GM13976 (cell line): ENCODE results near the gene PEF1.

Source experiments
- DNase-seq: peaks from one replicate; pipeline ENCODE4 v3.0.0; 2012; ENCODE audit warnings: low spot score
- CTCF ChIP-seq: IDR thresholded peaks from 2 replicates; pipeline ENCODE4 v1.5.1; 2012; ENCODE audit warnings: borderline replicate concordance, mild to moderate bottlenecking; ENCODE audit not compliant: insufficient read depth; ENCODE audit errors: extremely low read depth, missing control alignments, control extremely low read depth
- in situ Hi-C: fragments of 300-500 bp; cut with MboI; formaldehyde crosslinking; loops from one replicate; pipeline ENCODE4 v1.12.0; 2022; ENCODE audit warnings: low sequenced_read_pairs, mixed read lengths, inconsistent platforms; ENCODE audit not compliant: unreplicated experiment

Gene PEF1

DNA sequence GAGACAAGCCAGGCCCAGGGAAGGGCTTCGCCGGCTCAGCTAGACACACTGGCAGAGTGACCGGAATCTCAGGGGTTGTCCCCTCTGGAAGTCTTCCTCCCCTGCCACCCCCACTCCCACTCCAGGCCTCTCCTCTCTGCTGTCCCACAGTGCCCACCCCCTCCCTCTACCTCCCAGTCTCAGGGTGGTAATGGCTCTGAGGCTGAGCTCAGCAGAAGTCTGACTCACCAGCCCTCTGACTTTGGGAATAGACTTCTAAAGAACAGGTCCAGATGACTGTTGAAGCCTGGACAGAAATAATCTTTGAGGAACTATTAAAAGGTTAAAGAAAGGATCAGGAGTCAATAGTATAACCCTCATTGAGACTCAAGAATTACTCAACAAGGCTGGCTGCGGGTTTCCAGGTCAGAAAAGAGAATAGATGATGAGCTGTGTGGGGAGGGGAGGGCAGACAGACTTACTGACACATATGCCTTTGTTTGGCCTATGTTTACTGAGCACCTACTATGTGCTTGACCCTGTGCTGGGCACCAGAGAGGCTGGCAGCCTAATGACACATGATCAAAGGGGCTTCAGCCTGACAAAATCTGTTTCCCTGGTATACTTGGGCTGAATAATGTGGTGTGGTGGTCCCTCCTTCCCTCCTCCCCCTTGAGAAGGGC is 19.0 kb downstream of the PEF1 start:
- no peak for TF ChIP-seq CTCF
- in situ Hi-C loops, result no loop called here
- no peak for DNase-seq

GRCh38 chr1:31624731-31625514 is 19.8 kb downstream of the PEF1 start:
- TF ChIP-seq CTCF, result no peak
- in situ Hi-C loops, result no loop called here
- peak; percentile 21 for DNase-seq

DNA sequence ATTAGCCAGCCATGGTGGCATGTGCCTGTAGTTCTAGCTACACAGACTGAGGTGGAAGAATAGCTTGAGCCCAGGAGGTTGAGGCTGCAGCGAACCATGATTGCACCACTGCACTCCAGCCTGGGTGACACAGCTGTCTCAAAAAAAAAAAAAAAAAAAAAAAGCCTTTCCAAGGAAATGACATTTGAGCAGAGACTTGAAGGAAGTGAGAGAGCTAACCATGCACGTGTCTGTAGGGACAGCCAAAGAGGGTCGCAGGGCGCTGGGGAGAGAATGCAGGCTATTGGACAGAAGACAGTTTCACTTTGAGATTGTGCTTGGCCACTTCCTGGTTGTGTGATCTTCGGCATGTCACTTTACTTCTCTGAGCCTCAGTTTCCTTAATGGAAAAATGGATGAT is 20.4 kb downstream of the PEF1 start:
- no peak for TF ChIP-seq CTCF
- in situ Hi-C loops, result no loop called here
- DNase-seq, result peak; percentile 36

GRCh38 chr1:31623365-31623764 is 21.3 kb downstream of the PEF1 start:
- in situ Hi-C loops, result no loop called here
- no peak for TF ChIP-seq CTCF
- DNase-seq, result no peak

- in situ Hi-C loops, result no loop called here
- TF ChIP-seq CTCF, result no peak
- DNase-seq, result no peak
Observed at GRCh38 chr1:31621847-31622730, 22.6 kb downstream of the PEF1 start.

DNA sequence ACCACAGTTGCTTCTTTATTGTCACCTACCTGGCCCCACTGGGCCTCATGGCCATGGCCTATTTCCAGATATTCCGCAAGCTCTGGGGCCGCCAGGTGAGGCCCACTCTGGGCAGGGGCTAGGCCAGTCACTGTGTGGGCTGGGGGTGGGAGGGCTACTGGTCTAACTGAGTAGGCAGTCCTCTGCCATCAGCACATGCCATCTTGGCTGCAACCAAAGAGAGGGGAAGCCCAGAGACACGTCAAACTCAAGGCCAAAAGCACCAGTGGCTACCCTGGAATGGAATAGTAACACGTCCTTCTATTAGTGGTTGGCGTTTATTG is 23.2 kb downstream of the PEF1 start:
- DNase-seq, result no peak
- in situ Hi-C loops, result no loop called here
- TF ChIP-seq CTCF, result no peak
